Thymus (tissue), 11 donors: ENCODE measurements around the gene VANGL1. TPM values are rescaled to one million over a fixed set of nuclear protein-coding genes. Genes with fewer than 3 reads are reported as not detected.
"Not testable (repeated sequence)": the region's sequence is repeated elsewhere in the genome, so short reads cannot be mapped to it uniquely, and the experiment has no call there.

Source experiments
- DNase-seq, 9 donors: peaks; one replicate each; pipeline ENCODE4 v3.0.0-alpha.2; 2013; ENCODE audit warnings: low spot score in 9 of 9, low read depth in 6 of 9, missing footprints in 1 of 9
- H3K27ac ChIP-seq, 2 donors: one replicate each; pipeline ENCODE4 v1.5.1; 2013; ENCODE audit warnings: control low read depth in 1 of 2, low read depth in 1 of 2, low read length in 1 of 2, mild to moderate bottlenecking in 1 of 2, moderate library complexity in 1 of 2
- H3K27me3 ChIP-seq, 2 donors: one replicate each; pipeline ENCODE4 v1.5.1; 2013; ENCODE audit warnings: low read length in 1 of 2; ENCODE audit not compliant: control insufficient read depth in 2 of 2, insufficient read depth in 1 of 2
- H3K36me3 ChIP-seq, 2 donors: one replicate each; pipeline ENCODE4 v1.5.1; 2013; ENCODE audit warnings: low read length in 1 of 2, mild to moderate bottlenecking in 1 of 2, moderate library complexity in 1 of 2; ENCODE audit not compliant: control insufficient read depth in 2 of 2, insufficient read depth in 2 of 2
- H3K4me1 ChIP-seq, 2 donors: one replicate each; pipeline ENCODE4 v1.5.1; 2013; ENCODE audit warnings: low read length in 2 of 2; ENCODE audit not compliant: control insufficient read depth in 2 of 2, insufficient read depth in 2 of 2
- H3K4me3 ChIP-seq, 2 donors: one replicate each; pipeline ENCODE4 v1.5.1; 2013; ENCODE audit warnings: low read length in 2 of 2, control low read depth in 1 of 2, mild to moderate bottlenecking in 1 of 2
- H3K9me3 ChIP-seq, 2 donors: one replicate each; pipeline ENCODE4 v1.5.1; 2013; ENCODE audit warnings: low read length in 1 of 2, mild to moderate bottlenecking in 1 of 2; ENCODE audit not compliant: control insufficient read depth in 2 of 2, insufficient read depth in 1 of 2
- WGBS: extraction: QIAGEN DNeasy Blood & Tissue Kit; methylation state at CpG from one replicate; pipeline ENCODE4 v1.1.7; 2013; 5-methylcytosine and 5-hydroxymethylcytosine counted together
- polyA plus RNA-seq: library from polyadenylated mRNA; stranded (reverse); fragments of 200-250 nt; gene quantifications from one replicate; pipeline ENCODE4 v1.2.3, GENCODE V29; 2013
- total RNA-seq: library from RNA; stranded (reverse); fragments of 120-200 nt; gene quantifications from one replicate; pipeline ENCODE4 v1.2.4, GENCODE V29; 2013
- donor health status: healthy.

VANGL1 gene
- total and polyA plus RNA-seq, 2 donors, result 2.9 to 6.7 TPM

GRCh38 chr1:115606305-115606704 is 35.5 kb upstream of the VANGL1 start:
- Histone ChIP-seq H3K27ac (no peak overlapping the region), H3K27me3 (no peaks in the 10 kb centered on the region), H3K9me3 (no peaks in the 10 kb centered on the region), H3K4me1 (peaks cover 0 to 2% of the 10 kb centered on the region in 2 donors), H3K4me3 (no peak overlapping the region), H3K36me3 (no peaks in the 10 kb centered on the region)
- no peak for DNase-seq
- WGBS, result 91% methylated on average over 5 of the region's 5 CpGs

GRCh38 chr1:115609021-115609420 is 32.7 kb upstream of the VANGL1 start:
- no peaks in the 10 kb centered on the region for H3K36me3 ChIP-seq
- H3K27me3 ChIP-seq, result no peaks in the 10 kb centered on the region
- no peak for DNase-seq
- WGBS, result 100% methylated on average over 1 of the region's 1 CpG
- no peak overlapping the region for H3K4me3 ChIP-seq
- H3K4me1 ChIP-seq, result peaks cover 0 to 2% of the 10 kb centered on the region in 2 donors
- no peaks in the 10 kb centered on the region for H3K9me3 ChIP-seq
- H3K27ac ChIP-seq, result no peak overlapping the region

GRCh38 chr1:115613767-115614166 is 28.0 kb upstream of the VANGL1 start:
- no peaks in the 10 kb centered on the region for H3K9me3 ChIP-seq
- H3K27me3 ChIP-seq, result no peaks in the 10 kb centered on the region
- no peak overlapping the region for H3K4me3 ChIP-seq
- H3K36me3 ChIP-seq, result no peaks in the 10 kb centered on the region
- H3K27ac ChIP-seq, result no peak overlapping the region
- no peak for DNase-seq
- WGBS, result 86% methylated on average over 4 of the region's 4 CpGs
- no peaks in the 10 kb centered on the region for H3K4me1 ChIP-seq

- H3K4me3 ChIP-seq, result no peak overlapping the region
- H3K9me3 ChIP-seq, result peaks cover 2 to 5% of the 10 kb centered on the region in 2 donors
- H3K27me3 ChIP-seq, result no peaks in the 10 kb centered on the region
- H3K4me1 ChIP-seq, result no peaks in the 10 kb centered on the region
- H3K27ac ChIP-seq, result no peak overlapping the region
- H3K36me3 ChIP-seq, result no peaks in the 10 kb centered on the region
- no peak for DNase-seq
These were observed 21.3 kb upstream of the VANGL1 start for GRCh38 chr1:115620453-115620852.

GRCh38 chr1:115620950-115621349 is 20.8 kb upstream of the VANGL1 start:
- Histone ChIP-seq H3K4me3 (no peak overlapping the region), H3K27ac (no peak overlapping the region), H3K4me1 (no peaks in the 10 kb centered on the region), H3K27me3 (no peaks in the 10 kb centered on the region), H3K36me3 (no peaks in the 10 kb centered on the region), H3K9me3 (peaks cover 2 to 5% of the 10 kb centered on the region in 2 donors)
- DNase-seq, result no peak

- WGBS, result 89% methylated on average over 1 of the region's 1 CpG
- peaks cover 2 to 5% of the 10 kb centered on the region in 2 donors for H3K9me3 ChIP-seq
These were observed 16.9 kb upstream of the VANGL1 start for GRCh38 chr1:115624859-115625258.

GRCh38 chr1:115630342-115630741 is 11.4 kb upstream of the VANGL1 start:
- H3K36me3 ChIP-seq, result no peaks in the 10 kb centered on the region
- no peaks in the 10 kb centered on the region for H3K9me3 ChIP-seq
- 97% methylated on average over 2 of the region's 2 CpGs for WGBS
- H3K27ac ChIP-seq, result no peak overlapping the region
- DNase-seq, result no peak
- H3K4me3 ChIP-seq, result no peak overlapping the region
- no peaks in the 10 kb centered on the region for H3K4me1 ChIP-seq
- no peaks in the 10 kb centered on the region for H3K27me3 ChIP-seq

More at GRCh38 chr1:115624859-115625258, 16.9 kb upstream of the VANGL1 start:
- no peak for DNase-seq
- Histone ChIP-seq H3K36me3 (no peaks in the 10 kb centered on the region), H3K27me3 (no peaks in the 10 kb centered on the region), H3K27ac (no peak overlapping the region), H3K4me3 (no peak overlapping the region), H3K4me1 (no peaks in the 10 kb centered on the region)

- no peaks in the 10 kb centered on the region for H3K36me3 ChIP-seq
- H3K4me3 ChIP-seq, result no peak overlapping the region
- 84% methylated on average over 4 of the region's 4 CpGs for WGBS
- no peak overlapping the region for H3K27ac ChIP-seq
- no peaks in the 10 kb centered on the region for H3K9me3 ChIP-seq
- no peak for DNase-seq
- H3K27me3 ChIP-seq, result no peaks in the 10 kb centered on the region
- no peaks in the 10 kb centered on the region for H3K4me1 ChIP-seq
These were observed 9.3 kb upstream of the VANGL1 start for GRCh38 chr1:115632251-115633026.

GRCh38 chr1:115633606-115634005 is 8.2 kb upstream of the VANGL1 start:
- 98% methylated on average over 1 of the region's 1 CpG for WGBS

More at GRCh38 chr1:115633606-115634005, 8.2 kb upstream of the VANGL1 start:
- not testable (repeated sequence) for H3K9me3 ChIP-seq, H3K4me3 ChIP-seq, H3K36me3 ChIP-seq, H3K27ac ChIP-seq, H3K27me3 ChIP-seq, DNase-seq, H3K4me1 ChIP-seq
